H1 (cell line): ENCODE results near the gene MROH7.

Source experiments
- CHD2 ChIP-seq: IDR thresholded peaks from 2 replicates; pipeline ENCODE4 v1.6.1; 2012; ENCODE audit warnings: low read length, improper control_type of control experiment
- EP300 ChIP-seq, 2 experiments: IDR thresholded peaks; 1 replicate in 1 of 2; 2 replicates in 1 of 2; pipeline ENCODE4 v1.6.1; 2011 to 2012; ENCODE audit warnings: low read depth in 2 of 2, low read length in 2 of 2, mild to moderate bottlenecking in 2 of 2, borderline replicate concordance in 1 of 2, inconsistent platforms in 1 of 2, moderate library complexity in 1 of 2
- MAFK ChIP-seq: IDR thresholded peaks from 2 replicates; pipeline ENCODE4 v1.6.1; 2012; ENCODE audit warnings: low read depth, mild to moderate bottlenecking, improper control_type of control experiment, low read length
- POLR2AphosphoS5 ChIP-seq: IDR thresholded peaks from 2 replicates; pipeline ENCODE4 v1.6.1; 2011; ENCODE audit warnings: low read depth, low read length
- RNF2 ChIP-seq: fragments of 200-900, 300-1000 bp; sonication (generic); IDR thresholded peaks from 2 replicates; pipeline ENCODE4 v1.7.1; 2016; ENCODE audit warnings: borderline replicate concordance, low read depth, mild to moderate bottlenecking, antibody characterized with exemption, low read length; ENCODE audit not compliant: poor library complexity, severe bottlenecking; ENCODE audit errors: missing control alignments
- TAF1 ChIP-seq: IDR thresholded peaks from 2 replicates; pipeline ENCODE4 v1.6.1; 2011; ENCODE audit warnings: mild to moderate bottlenecking, low read depth, low read length
- TCF12 ChIP-seq: IDR thresholded peaks from 2 replicates; pipeline ENCODE4 v1.6.1; 2011; ENCODE audit warnings: low read depth, mild to moderate bottlenecking, low read length
- TF ChIP-seq, protein P1 (sequence below), 3 experiments: IDR thresholded peaks; 1 replicate in 2 of 3; 2 replicates in 1 of 3; pipeline versions ENCODE4 v1.5.1 to v1.6.1; 2011; ENCODE audit warnings: low read length in 3 of 3, mild to moderate bottlenecking in 3 of 3, inconsistent platforms in 2 of 3, low read depth in 1 of 3, moderate library complexity in 1 of 3; ENCODE audit not compliant: insufficient read depth in 1 of 3; ENCODE audit errors: control extremely low read depth in 1 of 3

DNA sequence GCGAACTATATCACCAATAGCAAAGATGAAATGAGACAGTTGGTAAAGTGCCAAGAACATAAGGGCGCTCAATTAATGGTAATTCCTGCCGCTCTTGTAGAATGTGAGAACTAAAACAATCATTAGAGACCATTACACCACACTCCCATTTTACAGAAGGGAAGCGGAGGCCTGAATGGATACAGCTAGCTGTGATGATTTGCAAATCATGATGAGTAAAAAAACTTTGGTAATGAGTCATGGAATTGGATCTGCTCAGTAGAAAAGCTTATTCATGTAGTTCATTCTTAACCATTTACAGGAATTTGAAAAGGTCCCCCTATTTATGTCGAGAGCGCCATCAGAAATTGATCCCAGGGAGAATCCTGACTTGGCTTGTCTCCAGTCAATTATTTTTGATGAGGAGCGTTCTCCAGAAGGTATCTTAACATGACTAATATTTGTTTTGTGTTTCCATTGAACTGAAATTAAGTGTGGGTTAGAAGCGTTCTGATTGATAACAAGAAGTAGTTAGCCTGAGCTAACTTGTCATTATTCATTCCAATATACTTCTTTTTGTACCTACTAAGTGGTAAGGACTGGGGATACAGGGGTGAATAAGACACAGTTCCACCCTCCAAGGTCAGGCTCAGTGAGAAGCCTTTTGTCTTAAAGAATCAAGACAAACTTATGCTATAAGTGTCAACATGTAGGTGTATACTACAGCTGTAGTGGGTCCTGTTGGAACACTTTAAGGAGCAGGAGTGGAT, 74.9 kb downstream of the MROH7 start:
- TF ChIP-seq, protein P1, sequence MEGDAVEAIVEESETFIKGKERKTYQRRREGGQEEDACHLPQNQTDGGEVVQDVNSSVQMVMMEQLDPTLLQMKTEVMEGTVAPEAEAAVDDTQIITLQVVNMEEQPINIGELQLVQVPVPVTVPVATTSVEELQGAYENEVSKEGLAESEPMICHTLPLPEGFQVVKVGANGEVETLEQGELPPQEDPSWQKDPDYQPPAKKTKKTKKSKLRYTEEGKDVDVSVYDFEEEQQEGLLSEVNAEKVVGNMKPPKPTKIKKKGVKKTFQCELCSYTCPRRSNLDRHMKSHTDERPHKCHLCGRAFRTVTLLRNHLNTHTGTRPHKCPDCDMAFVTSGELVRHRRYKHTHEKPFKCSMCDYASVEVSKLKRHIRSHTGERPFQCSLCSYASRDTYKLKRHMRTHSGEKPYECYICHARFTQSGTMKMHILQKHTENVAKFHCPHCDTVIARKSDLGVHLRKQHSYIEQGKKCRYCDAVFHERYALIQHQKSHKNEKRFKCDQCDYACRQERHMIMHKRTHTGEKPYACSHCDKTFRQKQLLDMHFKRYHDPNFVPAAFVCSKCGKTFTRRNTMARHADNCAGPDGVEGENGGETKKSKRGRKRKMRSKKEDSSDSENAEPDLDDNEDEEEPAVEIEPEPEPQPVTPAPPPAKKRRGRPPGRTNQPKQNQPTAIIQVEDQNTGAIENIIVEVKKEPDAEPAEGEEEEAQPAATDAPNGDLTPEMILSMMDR (IDR thresholded peaks at IDR 0.05; ENCODE audit: control extremely low read depth in 1 of 3, insufficient read depth in 1 of 3, low read depth in 1 of 3, low read length in 3 of 3) = no peak
- TF ChIP-seq CHD2 (no peak), RNF2 (no peak), POLR2AphosphoS5 (no peak), TCF12 (no peak), MAFK (no peak), EP300 (IDR thresholded peaks at IDR 0.05; ENCODE audit: borderline replicate concordance in 1 of 2, low read depth in 2 of 2, low read length in 2 of 2) (no peak), TAF1 (no peak)
